ENCODE data around the gene BBS12. TPM values are rescaled to one million over a fixed set of nuclear protein-coding genes. Genes with fewer than 3 reads are reported as not detected.

BBS12 gene
- total and polyA plus RNA-seq, 8 donors, result 0.68 to 2.7 (median 1.2) TPM

- no peaks in the 10 kb centered on the region for H3K9me3 ChIP-seq
- no peaks in the 10 kb centered on the region for H3K27me3 ChIP-seq
- H3K36me3 ChIP-seq, result no peaks in the 10 kb centered on the region
- H3K27ac ChIP-seq, result no peak overlapping the region
- H3K4me1 ChIP-seq, result no peaks in the 10 kb centered on the region
- intact Hi-C loops (cut with DNase I), result no loop called here
- H3K4me3 ChIP-seq, result no peak overlapping the region
- ATAC-seq (no peak), FAIRE-seq (no peak), DNase-seq (no peak)
- TF ChIP-seq CTCF (IDR thresholded peaks at IDR 0.05), result no peak
These were observed 40.5 kb downstream of the BBS12 start for GRCh38 chr4:122772986-122773385.

GRCh38 chr4:122775039-122775438 lies 42.5 kb downstream of the BBS12 start:
- WGBS, 2 donors, result 76 to 78% methylated on average over 3 of the region's 3 CpGs
- no peak overlapping the region for H3K27ac ChIP-seq
- H3K9me3 ChIP-seq, result no peaks in the 10 kb centered on the region
- H3K36me3 ChIP-seq, result no peaks in the 10 kb centered on the region
- no peak for FAIRE-seq
- H3K4me1 ChIP-seq, result no peaks in the 10 kb centered on the region
- ATAC-seq, result no peak
- intact Hi-C loops (cut with DNase I), result no loop called here
- H3K27me3 ChIP-seq, result no peaks in the 10 kb centered on the region
- DNase-seq, result no peak
- no peak overlapping the region for H3K4me3 ChIP-seq
- no peak for TF ChIP-seq CTCF (IDR thresholded peaks at IDR 0.05)

GRCh38 chr4:122775987-122776836 lies 43.7 kb downstream of the BBS12 start:
- no peak for FAIRE-seq
- intact Hi-C loops (cut with DNase I), result no loop called here
- no peak for ATAC-seq

DNA sequence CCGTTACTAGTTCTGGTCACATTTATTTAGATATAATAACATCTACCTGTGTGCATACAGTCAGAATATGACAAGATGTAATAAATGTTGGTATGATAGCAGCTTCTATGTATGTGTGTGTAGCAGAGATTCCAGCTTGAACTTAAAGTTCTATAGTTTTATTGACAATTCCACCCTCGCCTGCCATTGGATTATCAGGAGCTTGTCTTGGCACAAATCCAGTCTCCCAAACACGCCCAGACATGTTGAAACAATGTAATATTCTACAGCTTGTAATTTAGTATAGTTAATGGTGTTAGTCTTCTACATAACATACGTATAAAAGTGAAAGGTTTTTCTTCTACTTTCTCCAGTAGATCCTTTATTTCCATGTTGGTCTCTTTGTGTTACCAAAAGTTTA lies 44.4 kb downstream of the BBS12 start:
- ATAC-seq (no peak), DNase-seq (no peak), FAIRE-seq (no peak)
- no peak overlapping the region for H3K4me3 ChIP-seq
- intact Hi-C loops (cut with DNase I), result no loop called here
- no peaks in the 10 kb centered on the region for H3K36me3 ChIP-seq
- TF ChIP-seq CTCF (IDR thresholded peaks at IDR 0.05), result no peak
- H3K9me3 ChIP-seq, result no peaks in the 10 kb centered on the region
- no peaks in the 10 kb centered on the region for H3K27me3 ChIP-seq
- no peaks in the 10 kb centered on the region for H3K4me1 ChIP-seq
- 49 to 57% methylated on average over 4 of the region's 4 CpGs for WGBS, 2 donors
- no peak overlapping the region for H3K27ac ChIP-seq

More at GRCh38 chr4:122775987-122776836, 43.7 kb downstream of the BBS12 start:
- no peaks in the 10 kb centered on the region for H3K36me3 ChIP-seq
- no peaks in the 10 kb centered on the region for H3K4me1 ChIP-seq
- no peaks in the 10 kb centered on the region for H3K9me3 ChIP-seq
- no peaks in the 10 kb centered on the region for H3K27me3 ChIP-seq
- 76 to 86% methylated on average over 6 of the region's 6 CpGs for WGBS, 2 donors
- TF ChIP-seq CTCF (IDR thresholded peaks at IDR 0.05), result no peak
- no peak overlapping the region for H3K4me3 ChIP-seq
- no peak overlapping the region for H3K27ac ChIP-seq
- DNase-seq, result no peak

All from pancreas (tissue), 10 donors.